ENCODE results near the gene LYG2.
A peak's percentile ranks its signal among the peaks of the same experiment; 100 is the strongest.
"Not testable (repeated sequence)": the region's sequence is repeated elsewhere in the genome, so short reads cannot be mapped to it uniquely, and the experiment has no call there.

LYG2 gene, protein sequence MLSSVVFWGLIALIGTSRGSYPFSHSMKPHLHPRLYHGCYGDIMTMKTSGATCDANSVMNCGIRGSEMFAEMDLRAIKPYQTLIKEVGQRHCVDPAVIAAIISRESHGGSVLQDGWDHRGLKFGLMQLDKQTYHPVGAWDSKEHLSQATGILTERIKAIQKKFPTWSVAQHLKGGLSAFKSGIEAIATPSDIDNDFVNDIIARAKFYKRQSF

DNA sequence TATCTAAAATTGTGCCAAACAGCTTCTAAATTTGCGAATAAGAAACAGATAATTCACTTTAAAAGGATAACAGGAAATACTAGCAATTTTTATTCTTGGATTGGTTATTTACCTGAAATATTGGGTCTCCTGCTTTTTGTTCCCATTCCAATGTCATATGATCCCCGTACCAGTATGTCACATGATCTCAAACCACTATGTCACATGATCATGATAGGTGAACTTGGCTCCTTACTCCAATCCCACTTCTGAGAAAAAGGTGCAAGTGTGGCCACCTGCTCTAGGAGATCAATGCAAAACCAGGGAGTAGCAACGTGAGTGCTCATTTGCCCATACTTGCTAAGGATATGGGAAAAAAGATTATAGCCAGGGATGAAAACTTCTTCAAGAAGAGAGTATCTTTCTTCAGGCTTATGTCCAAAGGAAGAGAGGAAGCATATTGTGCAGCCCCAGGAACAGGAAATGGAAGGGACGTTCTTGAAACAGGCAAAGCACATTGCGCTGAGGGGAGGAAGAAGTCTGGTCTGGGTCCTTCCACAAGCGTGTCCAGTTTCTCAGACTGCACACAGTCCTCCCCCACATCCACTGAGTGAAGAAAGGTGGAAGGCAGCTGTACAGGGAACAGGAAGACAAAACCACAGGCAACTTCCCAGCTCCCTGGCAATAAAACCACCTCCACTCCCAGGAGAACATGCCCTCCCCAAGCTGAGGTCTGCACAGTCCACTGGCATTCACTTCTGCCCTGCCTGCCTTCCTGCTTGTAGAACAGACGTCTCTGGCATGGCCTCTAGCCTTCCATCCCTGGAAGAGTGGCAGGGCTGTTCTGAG is at the start of gene LYG2:
Gene LYG2, minus strand, starts transcription at position 176 of the 828 bp plus-strand sequence. CDS start 1,406 bp downstream, outside the sequence.
- no peak for DNase-seq

DNA sequence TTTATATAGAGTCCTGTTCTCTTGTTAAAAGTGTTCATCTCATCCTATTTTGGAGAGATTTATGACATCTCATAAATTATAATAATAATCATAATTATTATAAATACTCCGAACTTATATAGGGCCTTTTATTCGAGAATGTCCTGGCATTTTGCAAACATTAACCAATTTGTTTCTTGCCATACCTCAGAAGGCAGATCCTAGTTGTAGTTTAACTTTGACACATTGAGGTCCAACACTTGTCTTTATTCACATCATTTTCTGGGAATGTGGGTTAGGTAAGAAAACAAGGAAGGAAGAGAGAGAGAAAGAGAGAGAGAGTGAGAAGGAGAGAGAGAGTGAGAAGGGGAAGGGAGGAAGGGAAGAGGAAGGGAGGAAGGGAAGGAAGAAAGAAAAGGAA is 45.6 kb upstream of the LYG2 start, which contains the start of gene LYG1:
Gene LYG1, minus strand, starts transcription at position 101 of the 400 bp plus-strand sequence. CDS start 5,527 bp downstream, outside the sequence.
- DNase-seq: not testable (repeated sequence)

DNA sequence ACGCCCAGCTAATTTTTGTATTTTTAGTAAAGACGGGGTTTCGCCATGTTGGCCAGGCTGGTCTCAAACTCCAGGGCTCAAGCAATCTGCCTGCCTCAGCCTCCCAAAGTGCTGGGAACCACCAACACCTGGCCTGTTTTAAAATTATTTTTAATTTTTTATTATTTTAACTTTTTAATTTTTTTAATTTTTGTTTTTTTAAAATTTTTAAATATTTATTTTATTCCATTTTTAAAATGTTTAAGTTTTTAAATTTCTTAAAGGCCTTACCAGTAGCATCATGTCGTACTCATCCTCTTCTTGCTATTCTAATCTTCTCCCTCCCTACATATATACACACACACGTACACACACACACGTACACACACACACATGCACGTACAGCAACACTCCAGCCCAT is 44.1 kb upstream of the LYG2 start:
- DNase-seq: no peak

DNA sequence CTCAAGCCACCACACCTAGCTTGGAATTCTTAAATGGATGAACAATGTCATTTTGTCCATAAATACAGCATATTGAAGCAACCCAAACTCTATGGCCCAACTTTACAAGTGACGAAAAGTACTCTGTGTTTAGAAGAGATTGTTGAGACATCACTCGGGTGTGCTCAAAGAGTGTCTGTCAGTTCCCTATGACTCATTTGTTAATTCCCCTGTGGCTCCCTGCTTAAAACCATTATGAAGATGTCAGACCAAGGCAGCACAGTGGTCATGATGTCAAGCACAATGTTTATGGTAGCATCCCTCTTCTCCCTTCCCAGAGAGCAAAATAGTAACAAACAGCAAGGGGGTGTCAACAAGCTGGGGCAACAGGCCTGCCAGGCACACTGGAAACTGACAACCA is 42.5 kb upstream of the LYG2 start:
- no peak for DNase-seq

DNA sequence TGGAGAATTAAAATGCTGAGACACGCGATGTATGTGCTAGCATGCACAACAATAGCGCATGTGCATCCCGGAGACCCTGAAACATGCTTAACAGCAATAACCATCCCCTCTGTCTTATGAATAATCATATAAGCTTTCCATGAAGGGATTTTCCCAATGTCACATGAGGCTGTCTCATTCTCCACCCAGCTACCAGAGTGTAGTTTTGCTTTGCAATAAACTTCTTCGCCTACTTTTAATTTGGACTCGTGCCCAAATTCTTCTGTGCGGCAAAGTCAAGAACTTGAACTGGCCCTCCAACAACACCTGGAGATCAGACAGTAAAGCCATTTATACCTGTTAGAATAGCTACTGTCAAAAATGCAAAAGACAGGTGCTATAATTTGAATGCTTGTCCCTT is 30.1 kb upstream of the LYG2 start:
- DNase-seq: peak; percentile 73 to 82

DNA sequence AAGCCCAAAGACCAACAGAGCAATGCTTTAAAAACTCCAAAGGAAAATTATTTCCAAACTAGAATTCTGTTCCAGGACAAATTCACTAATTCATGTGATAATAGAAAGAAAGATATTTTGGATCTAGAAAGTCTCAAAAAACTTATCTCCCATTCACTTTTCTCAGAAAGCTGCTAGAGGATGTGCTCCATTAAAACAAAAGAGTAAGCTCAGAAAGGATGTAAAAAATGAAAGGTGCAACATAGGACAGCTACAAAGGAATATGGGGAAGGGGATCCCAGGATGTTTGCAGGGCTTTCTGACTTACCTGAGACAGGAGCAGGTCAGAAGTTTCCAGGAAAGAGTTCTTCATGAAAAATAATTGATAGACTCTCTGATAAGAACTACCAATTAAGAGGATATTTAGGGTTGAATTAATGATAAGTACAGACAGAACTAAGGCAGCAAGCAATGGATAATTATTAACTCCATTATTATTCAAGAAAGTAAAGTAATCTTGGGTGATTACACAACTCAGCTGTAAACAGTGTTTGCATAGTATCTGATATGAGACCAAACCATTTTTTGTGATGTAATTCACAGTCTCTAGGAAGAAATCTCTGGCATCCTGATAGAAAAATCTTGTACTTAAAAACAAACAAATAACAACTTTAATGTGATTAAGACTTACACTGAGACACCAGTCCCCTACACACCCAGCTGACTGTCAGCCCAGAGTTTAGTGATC is 24.7 kb upstream of the LYG2 start:
- DNase-seq: no peak

DNA sequence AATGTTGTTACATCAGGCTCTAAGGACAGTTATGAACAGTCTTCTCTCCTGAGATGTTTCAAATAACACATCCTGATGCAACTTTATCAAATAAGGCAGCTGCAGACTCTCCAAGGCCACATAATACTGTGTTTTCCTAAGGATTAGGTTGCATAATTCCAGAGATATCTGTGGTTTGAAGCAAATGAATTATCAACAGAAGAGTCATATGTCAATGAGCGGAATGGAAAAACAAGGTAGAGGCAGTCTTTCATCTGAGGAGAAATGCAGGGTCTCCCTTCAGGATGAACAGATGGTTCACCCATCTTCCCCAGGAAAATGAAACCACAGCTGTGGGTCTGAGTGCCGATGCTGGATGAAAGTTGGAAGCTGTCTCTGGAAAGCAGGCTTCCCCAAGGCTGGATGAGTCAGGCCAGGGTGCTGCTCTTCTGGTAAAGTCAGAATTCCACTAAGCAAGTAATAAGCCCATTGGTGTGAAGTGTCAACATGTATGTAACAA is 23.4 kb upstream of the LYG2 start:
- peak; percentile 34 to 70 for DNase-seq

DNA sequence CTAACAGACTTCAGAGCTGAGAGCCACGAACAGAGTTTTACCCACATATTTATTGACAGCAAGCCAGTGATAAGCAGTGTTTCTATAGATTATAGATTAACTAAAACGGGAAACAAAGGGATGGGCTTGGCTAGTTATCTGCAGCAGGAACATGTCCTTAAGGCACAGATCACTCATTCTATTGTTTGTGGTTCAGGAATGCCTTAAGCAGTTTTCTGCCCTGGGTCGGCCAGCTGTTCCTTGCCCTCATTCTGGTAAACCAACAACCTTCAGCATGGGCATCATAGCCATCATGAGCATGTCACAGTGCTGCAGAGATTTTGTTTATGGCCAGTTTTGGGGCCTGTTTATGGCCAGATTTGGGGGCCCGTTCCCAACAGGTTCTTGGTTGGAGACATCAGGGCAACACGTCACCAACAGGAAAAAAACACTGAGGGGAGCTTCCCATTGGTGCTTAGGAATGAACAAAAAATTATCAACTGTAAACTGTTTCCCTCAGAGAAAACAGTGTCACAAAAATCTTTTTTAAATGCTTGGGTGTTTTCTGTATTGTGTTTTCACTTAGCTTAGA is 22.8 kb upstream of the LYG2 start:
- not testable (repeated sequence) for DNase-seq

DNA sequence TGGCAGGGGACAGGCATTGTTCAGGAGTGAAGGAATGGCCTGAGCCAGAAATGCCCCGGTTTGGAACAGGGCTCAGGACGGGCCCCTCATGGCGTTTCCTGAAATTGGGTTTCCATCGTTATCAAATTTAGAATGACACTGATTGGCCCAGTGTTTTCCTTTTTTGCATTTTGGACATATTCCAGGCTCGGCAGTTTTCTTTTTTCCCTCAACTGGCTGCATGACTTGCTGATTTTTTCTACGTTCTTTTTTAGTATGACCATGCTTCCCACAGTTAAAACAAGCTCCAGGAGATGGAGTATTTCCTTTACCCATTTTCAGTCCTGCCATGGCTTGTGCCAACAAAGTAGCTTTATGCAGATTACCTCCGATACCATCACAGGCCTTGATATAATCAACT is 20.4 kb upstream of the LYG2 start:
- DNase-seq: no peak

DNA sequence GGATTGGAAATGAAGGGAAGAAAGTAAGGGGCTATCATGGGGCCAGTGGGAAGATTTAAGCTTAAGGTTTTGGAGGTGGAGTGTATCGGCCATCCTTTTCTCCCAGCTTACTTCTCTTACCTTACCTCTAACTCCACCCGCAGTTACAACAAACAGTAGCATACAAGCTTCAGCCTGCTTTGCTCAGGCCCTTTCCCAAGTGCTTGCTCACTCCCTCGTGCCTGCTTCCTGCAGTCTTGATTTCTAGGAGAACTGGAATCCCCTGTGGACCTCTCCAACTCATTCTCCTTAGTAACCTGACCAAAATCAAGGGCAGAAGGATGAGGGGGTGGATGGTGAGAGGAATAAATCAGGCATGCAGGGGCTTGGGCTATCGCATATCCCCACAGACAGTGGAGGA is 5.8 kb upstream of the LYG2 start:
- no peak for DNase-seq

DNA sequence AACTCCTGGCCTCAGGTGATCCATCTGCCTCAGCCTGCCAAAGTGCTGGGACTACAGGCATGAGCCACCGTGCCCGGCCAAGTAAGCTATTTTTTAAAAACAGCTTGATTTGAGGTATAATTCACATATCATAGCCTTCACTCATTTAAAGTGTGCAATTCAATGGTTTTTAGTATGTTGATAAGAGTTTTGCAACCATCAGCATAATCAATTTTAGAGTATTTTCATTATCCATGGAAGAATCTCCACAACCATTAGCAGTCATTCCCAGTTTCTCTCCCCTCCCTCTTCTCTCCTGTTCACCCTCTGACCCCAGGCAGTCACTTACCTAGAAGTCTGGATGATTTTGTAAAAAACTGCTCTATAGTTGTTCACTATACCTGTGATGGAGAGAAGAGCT is 4.7 kb upstream of the LYG2 start:
- no peak for DNase-seq

DNA sequence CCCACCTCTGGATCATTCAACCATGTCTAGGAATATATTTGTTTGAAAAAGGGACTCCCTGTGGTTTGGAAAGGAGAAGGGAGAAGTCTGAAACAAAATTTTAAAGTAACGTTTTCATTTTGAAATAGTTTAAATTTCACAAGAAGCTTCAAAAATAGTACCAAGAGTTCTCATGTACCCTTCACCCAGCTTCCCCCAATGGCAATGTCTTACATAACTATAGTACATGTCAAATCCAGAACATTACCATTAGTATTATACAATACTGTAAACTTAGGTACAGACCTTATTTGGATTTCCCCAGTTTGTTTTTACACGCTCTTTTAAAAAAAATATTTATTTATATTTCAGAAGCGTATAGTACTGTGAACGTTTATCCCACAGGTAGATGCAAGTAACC is 4.0 kb upstream of the LYG2 start:
- DNase-seq: no peak

DNA sequence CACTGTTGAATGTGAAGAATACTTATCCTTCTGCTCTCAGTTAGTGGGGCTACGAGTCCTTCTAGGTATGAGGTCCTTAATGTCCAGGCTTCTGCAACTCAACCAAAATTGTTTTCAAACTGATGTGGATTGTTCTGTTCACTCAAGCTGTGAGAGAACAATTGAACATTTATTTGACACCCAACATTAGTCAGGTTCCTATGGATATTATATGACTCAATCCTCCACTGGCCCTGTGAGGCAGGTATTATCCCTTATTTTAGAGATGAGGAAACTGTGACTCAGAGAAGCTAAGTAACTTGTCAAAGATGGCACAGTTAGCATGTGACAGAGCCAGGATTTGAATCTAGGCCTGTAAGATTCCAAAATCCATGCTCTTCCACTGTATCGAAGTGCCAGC is 1.2 kb upstream of the LYG2 start:
- no peak for DNase-seq

DNA sequence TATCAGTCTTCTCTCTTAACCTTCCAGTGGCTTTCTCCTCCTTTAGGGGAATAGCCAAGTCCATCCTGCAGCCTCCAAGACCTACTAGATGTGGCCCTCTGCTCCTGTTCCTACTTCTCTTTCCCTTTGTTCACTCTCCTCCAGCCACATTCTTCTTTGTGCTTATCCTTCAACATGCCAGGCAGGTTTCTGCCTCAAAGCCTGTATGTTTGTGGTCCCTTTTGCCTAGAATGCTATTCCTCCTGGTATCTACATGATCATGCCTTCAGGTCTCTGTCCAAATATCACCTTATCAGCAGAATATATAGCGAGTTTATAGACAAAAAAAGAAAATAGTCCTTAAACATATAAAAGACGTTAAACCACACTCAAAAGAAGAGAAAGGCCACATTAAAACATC is 5.5 kb downstream of the LYG2 start:
- no peak for DNase-seq

DNA sequence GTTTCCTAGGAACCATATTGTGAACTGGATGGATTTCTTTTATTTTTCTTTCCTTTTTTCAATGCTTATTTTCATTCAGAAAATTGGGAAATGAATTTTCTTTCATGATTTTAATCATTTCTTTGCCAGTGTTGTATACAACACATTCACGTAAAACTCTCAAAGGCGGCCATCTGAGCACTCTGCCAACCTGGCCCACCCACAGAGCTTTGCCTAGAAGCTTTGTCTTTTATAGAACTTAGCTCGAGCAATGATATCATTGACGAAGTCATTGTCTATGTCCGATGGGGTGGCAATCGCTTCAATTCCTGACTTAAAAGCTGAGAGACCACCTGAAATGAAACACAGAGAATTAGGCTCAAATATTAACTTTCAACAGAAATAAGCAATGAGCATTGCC is 13.3 kb downstream of the LYG2 start:
- DNase-seq: no peak

DNA sequence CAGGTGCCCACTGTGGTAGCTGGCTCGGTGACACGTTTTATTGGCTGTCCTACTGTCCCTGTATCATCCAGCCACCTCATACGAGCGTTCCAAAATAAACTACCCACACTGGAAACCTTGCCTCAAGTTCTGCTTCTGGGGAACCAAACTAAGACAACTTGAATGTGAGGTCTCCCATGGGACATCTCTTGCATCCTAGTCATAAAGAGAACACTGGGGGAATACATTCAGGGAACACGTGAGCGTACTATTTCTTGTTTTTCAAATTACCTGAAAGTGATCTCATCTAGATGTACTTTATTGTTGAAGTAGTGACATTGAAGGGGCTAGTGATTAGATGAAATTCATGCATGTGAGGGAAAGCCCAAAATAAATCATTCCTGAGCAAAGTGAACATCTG is 15.0 kb downstream of the LYG2 start:
- DNase-seq: peak in 1 of 2 experiments; percentile 32

DNA sequence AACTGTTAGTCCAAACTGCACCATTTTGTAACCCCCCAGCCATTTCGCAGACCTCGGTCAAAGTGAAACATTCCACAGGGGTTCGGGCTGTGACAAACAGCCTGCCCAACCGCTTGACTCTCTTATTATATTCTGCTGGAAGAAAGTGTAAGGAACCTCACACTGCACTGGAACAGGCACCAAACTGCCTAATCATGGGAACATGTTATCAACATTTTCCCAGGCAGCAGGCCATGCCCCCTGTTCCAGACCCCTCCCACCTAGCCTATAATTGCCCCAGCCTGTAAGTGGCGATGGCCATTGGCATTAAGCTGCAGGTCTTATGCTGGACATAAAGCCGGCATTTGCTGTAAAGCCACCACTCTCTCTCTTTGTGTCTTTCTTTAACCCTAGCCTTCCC is 16.9 kb downstream of the LYG2 start:
- DNase-seq: no peak

DNA sequence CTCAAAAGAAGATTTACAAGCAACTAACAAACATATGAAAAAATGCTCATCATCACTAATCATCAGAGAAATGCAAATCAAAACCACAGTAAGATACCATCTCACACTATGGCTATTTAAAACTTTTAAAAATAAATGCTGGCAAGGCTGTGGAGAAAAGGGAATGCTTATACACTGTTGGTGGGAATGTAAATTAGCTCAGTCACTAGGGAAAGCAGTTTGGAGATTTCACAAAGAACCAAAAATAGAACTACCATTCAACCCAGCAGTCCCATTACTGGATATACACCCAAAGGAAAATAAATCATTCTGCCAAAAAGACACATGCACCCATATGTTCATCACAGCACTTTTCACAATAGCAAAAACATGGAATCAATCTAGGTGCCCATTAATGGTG is 22.3 kb downstream of the LYG2 start:
- DNase-seq: not testable (repeated sequence)

DNA sequence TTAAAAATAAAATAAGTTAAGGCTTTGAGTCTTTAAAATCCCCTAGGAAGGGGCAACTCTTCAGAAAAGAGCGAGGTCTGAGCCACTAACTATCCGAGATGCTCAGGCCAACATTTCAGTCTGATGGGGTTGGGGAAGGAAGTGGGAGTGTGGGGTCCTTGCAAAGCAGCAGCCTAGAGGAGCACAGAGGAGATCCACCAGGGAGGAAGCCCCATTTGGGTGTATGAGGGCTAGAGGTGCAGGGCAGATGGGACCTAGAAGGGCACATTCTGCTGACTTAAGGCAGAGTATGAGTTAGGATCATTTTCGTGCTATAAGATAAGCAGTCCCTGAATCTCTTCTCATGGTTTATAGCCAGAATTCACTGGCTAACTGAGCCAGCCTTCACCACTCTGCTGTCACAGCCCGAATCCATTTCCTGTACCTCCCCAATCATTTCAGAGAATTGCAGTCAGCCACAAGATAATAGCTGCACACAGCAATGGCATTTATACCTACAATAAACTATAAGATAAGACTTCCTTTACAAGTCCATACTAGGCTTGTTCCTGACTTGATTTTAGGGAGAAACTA is 37.5 kb downstream of the LYG2 start:
- no peak for DNase-seq

DNA sequence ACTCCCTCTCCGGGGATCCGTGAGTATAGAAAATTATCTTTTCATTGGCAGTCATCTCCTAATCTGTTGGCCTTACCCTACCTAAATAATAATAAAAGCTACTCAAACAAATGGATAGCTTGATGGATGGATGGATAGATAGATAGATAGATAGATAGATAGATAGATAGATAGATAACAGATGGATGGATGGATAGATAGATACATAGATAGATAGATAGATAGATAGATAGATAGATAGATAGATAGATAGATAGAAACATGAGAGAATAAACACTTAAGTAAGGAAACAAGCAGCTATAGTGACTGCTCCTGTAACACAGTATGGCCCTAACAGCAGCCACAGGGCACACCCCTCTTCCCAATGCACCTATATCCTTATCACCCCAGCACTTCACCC is 39.4 kb downstream of the LYG2 start:
- DNase-seq: no peak

DNA sequence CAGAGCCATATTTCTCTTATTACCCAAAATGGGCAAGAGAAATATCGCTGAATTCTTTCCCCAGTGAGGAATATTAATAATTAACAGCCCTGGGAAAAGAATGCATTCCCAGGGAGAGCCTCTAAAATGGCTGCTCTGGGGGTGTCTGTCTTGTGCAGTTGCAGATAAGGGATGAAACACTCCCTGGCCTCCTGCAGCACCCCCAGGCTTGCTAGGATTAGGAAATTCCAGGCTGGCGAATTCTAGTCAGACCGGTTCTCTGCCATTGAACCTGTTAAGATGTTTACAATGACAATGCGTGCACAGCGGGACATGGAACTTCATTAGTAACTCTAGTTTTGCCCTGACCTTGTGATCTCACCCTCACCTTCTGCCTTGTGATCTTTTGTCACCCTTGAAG is 50.0 kb downstream of the LYG2 start:
- no peak for DNase-seq

DNA sequence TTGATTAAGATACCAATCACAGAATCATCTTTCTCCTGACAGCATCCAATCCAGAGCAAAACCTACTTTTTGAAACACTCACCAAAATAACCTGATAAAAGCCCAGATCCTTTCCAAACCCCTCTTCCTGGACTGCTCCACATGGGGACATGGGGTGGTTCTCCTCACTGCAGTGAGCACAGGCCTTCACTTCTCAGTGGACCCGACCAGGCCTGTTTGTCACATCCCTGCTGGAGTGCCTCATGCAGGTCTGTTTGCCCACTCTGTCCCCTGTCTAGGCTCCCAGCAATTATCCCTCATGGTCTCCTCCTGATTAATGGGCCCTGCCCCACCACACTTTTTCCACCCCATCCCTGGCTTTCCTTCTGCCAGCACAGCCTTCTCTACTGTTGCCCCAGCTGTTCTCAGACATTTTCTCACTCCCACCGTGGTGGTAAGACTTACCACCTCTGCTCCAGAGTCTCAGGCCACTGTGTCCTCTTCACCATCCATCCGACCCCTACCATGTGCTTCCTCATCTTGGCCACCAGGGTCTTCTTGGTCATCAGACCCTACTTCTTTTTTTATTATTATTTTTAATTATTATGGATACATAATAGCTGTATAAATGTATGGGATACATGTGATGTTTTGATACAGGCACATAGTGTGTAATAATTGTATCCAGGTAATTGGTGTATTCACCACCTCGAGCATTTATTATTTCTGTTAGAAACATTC is 53.3 kb downstream of the LYG2 start:
- no peak for DNase-seq

Data from NCI-H526 (cell line).